Body of pancreas (tissue), 4 donors: Measurements from ENCODE around the gene PRKAG2. TPM values are rescaled to one million over a fixed set of nuclear protein-coding genes. Genes with fewer than 3 reads are reported as not detected.

ENCODE experiments used
- ATAC-seq: fragments of 150-250 bp; one replicate; pipeline ENCODE4 v1.9.1; 2016
- DNase-seq, 4 donors: peaks; one replicate each; pipeline ENCODE4 v3.0.0-alpha.2; 2019
- H3K27ac ChIP-seq, 4 donors: fragments of 200-600 bp; sonication (generic); 1 replicate in 3 of 4; 2 replicates in 1 of 4; pipeline versions ENCODE4 v1.5.1 to v1.6.1; 2016 to 2019; ENCODE audit warnings: mild to moderate bottlenecking in 1 of 4, mixed read lengths in 1 of 4, moderate library complexity in 1 of 4
- H3K27me3 ChIP-seq, 2 donors: fragments of 200-600 bp; sonication (generic); one replicate each; pipeline ENCODE4 v1.6.0; 2016; ENCODE audit warnings: mild to moderate bottlenecking in 1 of 2
- H3K36me3 ChIP-seq, 2 donors: fragments of 200-600 bp; sonication (generic); replicated peaks in 1 of 2; 2 replicates each; pipeline ENCODE4 v1.5.1; 2016; ENCODE audit warnings: low read depth in 2 of 2; ENCODE audit not compliant: insufficient read depth in 1 of 2
- H3K4me1 ChIP-seq: fragments of 200-600 bp; sonication (generic); one replicate; pipeline ENCODE4 v1.6.0; 2016
- H3K4me3 ChIP-seq, 2 donors: fragments of 200-600 bp; sonication (generic); 1 replicate in 1 of 2; 2 replicates in 1 of 2; pipeline ENCODE4 v1.5.1; 2016 to 2019
- H3K9me3 ChIP-seq, 3 donors: fragments of 200-600 bp; sonication (generic); 1 replicate in 2 of 3; 2 replicates in 1 of 3; pipeline ENCODE4 v1.5.1; 2016
- POLR2A ChIP-seq, 3 donors: fragments of 450-650 bp; IDR thresholded peaks; one replicate each; pipeline ENCODE4 v1.6.1; 2016; ENCODE audit warnings: antibody characterized with exemption in 3 of 3, mild to moderate bottlenecking in 2 of 3
- WGBS, 2 donors: methylation state at CpG; one replicate each; pipeline ENCODE4 v1.1.5; 2017; 5-methylcytosine and 5-hydroxymethylcytosine counted together
- intact Hi-C: fragments of 100-400 bp; cut with DNase I; formaldehyde crosslinking; loops from one replicate; pipeline ENCODE4 v1.15.1; 2023
- total RNA-seq, 2 donors: library from RNA; depleted of rRNA; stranded (reverse); fragments of >200 nt; gene quantifications; one replicate each; pipeline ENCODE4 v1.1.0, GENCODE V29; 2016
- TF ChIP-seq, protein P1 (sequence below), 7 experiments: fragments of 450-650 bp in 4 of 7; fragments of 200-600 bp in 3 of 7; sonication (generic) in 3 of 7; IDR thresholded peaks; one replicate each; pipeline ENCODE4 v1.5.1; 2016 to 2019; ENCODE audit warnings: antibody characterized with exemption in 7 of 7

PRKAG2 gene
- total RNA-seq, 2 donors from 2014 or later: 9.9 to 24.4 TPM

DNA sequence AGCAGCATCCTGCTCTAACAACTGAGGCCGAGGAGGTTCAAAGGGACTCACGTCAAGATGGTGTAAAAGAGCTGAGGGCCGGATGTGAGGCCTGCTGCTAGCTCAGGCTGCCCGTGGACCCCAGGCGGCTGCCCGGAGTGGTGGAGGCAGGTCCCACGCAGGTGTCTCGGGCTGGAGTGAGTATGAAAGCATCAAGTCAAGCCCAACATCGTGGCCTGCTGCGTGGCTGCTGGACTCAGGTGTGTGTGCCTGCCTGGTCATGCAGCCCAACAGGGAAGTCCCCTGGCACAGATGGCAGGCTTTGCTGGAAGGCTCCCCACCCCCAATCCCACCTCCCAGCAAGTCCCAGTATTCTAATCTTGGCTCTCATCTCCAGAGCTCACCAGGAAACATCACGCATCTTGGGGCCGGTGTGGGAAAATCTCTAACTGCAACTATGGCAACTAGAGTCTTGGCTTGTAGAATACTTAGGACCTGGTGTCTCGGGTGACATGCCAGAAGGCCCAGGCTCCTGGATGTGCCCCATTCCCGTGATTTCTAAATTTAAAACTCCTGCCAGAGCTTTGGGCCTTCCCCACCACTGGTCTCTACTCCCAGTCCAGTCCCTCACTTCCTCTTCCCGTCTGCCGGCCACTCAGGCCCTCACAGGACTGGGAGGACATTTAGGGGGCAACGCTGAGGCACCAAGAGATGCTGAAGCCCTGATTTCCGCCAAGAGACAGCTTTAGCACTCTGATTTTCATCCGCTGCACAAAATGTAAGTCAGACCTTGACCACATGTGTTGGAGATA, 85.9 kb downstream of the PRKAG2 start:
- Histone ChIP-seq H3K4me3 (no peak overlapping the region), H3K4me1 (peaks cover 19% of the 10 kb centered on the region), H3K36me3 (no peaks in the 10 kb centered on the region), H3K9me3 (no peaks in the 10 kb centered on the region), H3K27ac (no peak overlapping the region), H3K27me3 (no peaks in the 10 kb centered on the region)
- DNase-seq (no peak), ATAC-seq (no peak)
- intact Hi-C loops: no loop called here
- 87 to 91% methylated on average over 13 to 18 of the region's 19 CpGs for WGBS, 2 donors
- TF ChIP-seq POLR2A (IDR thresholded peaks at IDR 0.05): no peak
- TF ChIP-seq, protein P1, sequence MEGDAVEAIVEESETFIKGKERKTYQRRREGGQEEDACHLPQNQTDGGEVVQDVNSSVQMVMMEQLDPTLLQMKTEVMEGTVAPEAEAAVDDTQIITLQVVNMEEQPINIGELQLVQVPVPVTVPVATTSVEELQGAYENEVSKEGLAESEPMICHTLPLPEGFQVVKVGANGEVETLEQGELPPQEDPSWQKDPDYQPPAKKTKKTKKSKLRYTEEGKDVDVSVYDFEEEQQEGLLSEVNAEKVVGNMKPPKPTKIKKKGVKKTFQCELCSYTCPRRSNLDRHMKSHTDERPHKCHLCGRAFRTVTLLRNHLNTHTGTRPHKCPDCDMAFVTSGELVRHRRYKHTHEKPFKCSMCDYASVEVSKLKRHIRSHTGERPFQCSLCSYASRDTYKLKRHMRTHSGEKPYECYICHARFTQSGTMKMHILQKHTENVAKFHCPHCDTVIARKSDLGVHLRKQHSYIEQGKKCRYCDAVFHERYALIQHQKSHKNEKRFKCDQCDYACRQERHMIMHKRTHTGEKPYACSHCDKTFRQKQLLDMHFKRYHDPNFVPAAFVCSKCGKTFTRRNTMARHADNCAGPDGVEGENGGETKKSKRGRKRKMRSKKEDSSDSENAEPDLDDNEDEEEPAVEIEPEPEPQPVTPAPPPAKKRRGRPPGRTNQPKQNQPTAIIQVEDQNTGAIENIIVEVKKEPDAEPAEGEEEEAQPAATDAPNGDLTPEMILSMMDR (IDR thresholded peaks at IDR 0.05): no peak

DNA sequence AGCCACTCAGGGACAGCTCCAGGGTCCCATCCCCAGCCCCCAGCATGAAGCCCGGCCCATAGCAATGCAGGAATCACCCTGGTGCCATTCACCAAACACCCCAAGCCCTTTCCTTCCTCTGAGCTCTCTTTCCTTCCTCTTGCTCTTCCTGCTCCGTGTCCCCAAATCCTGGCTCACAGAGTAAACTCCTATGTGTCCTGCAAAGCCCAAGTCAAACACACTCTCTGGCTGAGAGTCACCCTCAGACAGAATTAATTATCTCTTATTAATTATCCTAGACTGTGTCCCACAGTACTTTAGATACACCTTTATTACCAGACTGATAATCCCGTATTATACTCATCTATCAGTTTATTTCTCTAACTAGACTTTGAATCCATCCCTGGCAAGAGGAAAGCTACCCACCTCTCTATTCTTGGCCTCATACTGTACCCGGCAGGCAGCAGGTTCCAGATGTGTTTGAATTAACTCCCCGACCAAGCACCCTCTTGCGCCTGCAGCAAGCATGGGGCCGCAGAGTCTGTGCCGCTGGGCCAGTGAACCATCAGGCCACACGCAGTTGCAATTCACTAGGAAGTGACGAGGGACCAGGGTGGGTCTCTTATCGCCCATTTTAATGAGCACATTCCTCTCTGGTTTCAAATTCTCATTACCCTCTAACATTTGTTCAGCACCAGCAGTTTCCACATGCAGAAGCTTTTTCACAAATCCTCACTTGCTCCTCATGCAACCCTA, 86.7 kb downstream of the PRKAG2 start:
- Histone ChIP-seq H3K27ac (no peak overlapping the region), H3K9me3 (no peaks in the 10 kb centered on the region), H3K4me1 (peaks cover 24% of the 10 kb centered on the region), H3K27me3 (no peaks in the 10 kb centered on the region), H3K36me3 (no peaks in the 10 kb centered on the region), H3K4me3 (no peak overlapping the region)
- WGBS, 2 donors: 94% methylated on average over 11 of the region's 11 CpGs
- ATAC-seq (no peak), DNase-seq (no peak)
- TF ChIP-seq, protein P1 (IDR thresholded peaks at IDR 0.05): no peak
- TF ChIP-seq POLR2A (IDR thresholded peaks at IDR 0.05): no peak
- intact Hi-C loops: no loop called here

DNA sequence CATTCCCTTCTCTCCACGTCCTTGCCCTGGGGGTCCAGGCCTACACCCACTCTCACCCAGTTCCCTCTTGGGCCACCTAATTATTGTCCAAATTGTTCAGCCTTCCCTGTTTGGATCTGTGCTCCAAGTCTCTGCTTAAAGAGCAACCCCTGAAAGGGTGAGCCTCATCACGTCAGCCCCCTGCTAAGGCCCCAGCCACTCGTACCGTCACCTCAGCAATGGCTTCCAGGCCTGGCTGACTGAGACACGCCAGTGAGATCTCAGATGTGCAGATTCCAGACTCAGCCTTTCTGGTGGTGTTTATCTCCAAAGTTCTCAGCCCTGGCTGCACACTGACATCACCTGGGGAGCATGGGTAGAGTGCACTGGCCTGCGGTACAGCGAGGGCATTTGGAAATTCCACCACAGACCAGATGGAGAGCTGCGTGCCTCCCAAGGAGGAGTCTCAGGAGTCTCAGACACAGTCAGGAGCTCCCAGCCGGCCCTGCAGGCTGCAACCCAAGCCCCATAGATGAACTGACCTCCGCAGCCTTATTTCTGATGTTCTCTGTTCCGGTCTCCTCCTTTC, 87.5 kb downstream of the PRKAG2 start:
- Histone ChIP-seq H3K4me3 (no peak overlapping the region), H3K27ac (no peak overlapping the region), H3K9me3 (no peaks in the 10 kb centered on the region), H3K27me3 (no peaks in the 10 kb centered on the region), H3K36me3 (no peaks in the 10 kb centered on the region), H3K4me1 (peaks cover 22% of the 10 kb centered on the region)
- no peak for DNase-seq
- WGBS, 2 donors: 92 to 94% methylated on average over 10 to 11 of the region's 11 CpGs
- TF ChIP-seq POLR2A (IDR thresholded peaks at IDR 0.05): no peak
- TF ChIP-seq, protein P1 (IDR thresholded peaks at IDR 0.05): no peak
- no peak for ATAC-seq
- intact Hi-C loops: loop anchor here (10.0 kb wide), 2 partner anchors 75 to 145 kb away; no protein-coding TSS in a partner anchor

DNA sequence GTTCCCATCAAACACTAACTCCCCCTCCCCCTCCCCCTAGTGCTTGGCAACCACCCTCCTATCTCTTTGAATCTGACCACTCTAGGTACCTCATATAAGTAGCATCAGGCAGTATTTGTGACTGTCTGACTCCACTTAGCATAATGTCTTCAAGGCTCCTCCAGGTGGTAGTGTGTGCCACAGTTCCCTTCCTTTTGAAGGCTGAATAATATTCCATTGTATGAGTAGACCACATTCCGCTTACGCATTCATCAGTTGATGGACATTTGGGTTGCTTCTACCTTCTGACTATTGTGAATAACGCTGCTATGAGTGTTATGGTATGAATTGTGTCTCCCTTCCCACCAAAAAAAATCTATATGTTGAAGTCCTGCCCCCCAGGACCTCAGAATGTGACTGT, 89.6 kb downstream of the PRKAG2 start:
- Histone ChIP-seq H3K9me3 (no peaks in the 10 kb centered on the region), H3K4me1 (peaks cover 19% of the 10 kb centered on the region), H3K36me3 (no peaks in the 10 kb centered on the region), H3K27ac (no peak overlapping the region), H3K4me3 (no peak overlapping the region), H3K27me3 (no peaks in the 10 kb centered on the region)
- WGBS, 2 donors: 98% methylated on average over 3 of the region's 3 CpGs
- ATAC-seq (no peak), DNase-seq (no peak)
- intact Hi-C loops: loop anchor here (10.0 kb wide), 2 partner anchors 77 to 147 kb away; no protein-coding TSS in a partner anchor
- TF ChIP-seq POLR2A (IDR thresholded peaks at IDR 0.05): no peak
- TF ChIP-seq, protein P1 (IDR thresholded peaks at IDR 0.05): no peak
